Upper lobe of left lung (tissue), 4 donors: ENCODE results near the gene AHNAK.

Experiments
- EP300 ChIP-seq, 4 donors: sonication (generic); formaldehyde crosslinking; IDR thresholded peaks; one replicate each; pipeline ENCODE4 v1.5.1; 2017; ENCODE audit warnings: antibody characterized with exemption in 4 of 4, control low read depth in 2 of 4
- POLR2A ChIP-seq, 4 donors: fragments of 450-650 bp; IDR thresholded peaks; one replicate each; pipeline ENCODE4 v1.5.1; 2016 to 2017; ENCODE audit warnings: antibody characterized with exemption in 4 of 4, mild to moderate bottlenecking in 2 of 4
- POLR2AphosphoS5 ChIP-seq, 2 donors: sonication (generic); formaldehyde crosslinking; IDR thresholded peaks; one replicate each; pipeline ENCODE4 v1.5.1; 2017; ENCODE audit warnings: antibody characterized with exemption in 2 of 2
- TF ChIP-seq, protein P1 (sequence below), 6 experiments: fragments of 450-650 bp in 4 of 6; fragments of 200-600 bp in 2 of 6; sonication (generic) in 2 of 6; IDR thresholded peaks; one replicate each; pipeline ENCODE4 v1.5.1; 2016 to 2019; ENCODE audit warnings: antibody characterized with exemption in 6 of 6

DNA sequence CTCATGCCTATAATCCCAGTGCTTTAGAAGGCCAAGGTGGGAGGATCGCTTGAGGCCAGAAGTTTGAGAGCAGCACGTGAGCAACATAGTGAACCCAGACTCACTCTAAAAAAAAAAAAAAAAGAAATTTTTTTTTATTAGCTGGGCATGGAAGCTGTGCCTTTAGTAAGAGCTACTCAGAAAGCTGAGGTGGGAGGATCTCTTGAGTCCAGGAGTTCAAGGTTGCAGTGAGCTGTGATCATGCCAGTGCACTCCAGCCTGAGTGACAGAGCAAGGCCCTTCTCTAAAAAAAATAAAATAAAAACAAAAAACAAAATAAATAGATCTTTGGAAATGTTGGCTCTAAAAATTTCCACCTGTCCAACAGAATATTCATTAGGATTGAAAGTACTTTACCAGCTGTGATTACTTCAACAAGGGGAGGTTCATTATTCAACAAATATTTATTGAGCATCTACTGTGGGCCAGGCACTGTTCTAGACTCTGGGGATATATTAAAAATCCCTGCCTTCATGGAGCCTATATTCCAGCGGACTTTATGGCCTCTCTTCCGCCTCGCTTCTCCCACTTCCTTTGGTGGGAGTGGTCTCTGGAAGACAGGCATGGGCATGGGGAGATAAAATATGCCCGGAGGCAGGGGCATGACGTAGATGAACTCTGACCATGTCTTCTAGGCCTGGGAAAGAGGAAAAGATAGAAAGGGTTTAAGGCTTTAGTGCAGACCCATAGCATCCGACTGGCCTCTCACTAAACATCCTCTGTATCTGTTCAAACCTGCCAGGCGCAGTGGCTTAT is 47.9 kb downstream of the AHNAK start:
- TF ChIP-seq POLR2A (IDR thresholded peaks at IDR 0.05) (no peak), EP300 (IDR thresholded peaks at IDR 0.05) (no peak), POLR2AphosphoS5 (IDR thresholded peaks at IDR 0.05) (no peak)
- TF ChIP-seq, protein P1, sequence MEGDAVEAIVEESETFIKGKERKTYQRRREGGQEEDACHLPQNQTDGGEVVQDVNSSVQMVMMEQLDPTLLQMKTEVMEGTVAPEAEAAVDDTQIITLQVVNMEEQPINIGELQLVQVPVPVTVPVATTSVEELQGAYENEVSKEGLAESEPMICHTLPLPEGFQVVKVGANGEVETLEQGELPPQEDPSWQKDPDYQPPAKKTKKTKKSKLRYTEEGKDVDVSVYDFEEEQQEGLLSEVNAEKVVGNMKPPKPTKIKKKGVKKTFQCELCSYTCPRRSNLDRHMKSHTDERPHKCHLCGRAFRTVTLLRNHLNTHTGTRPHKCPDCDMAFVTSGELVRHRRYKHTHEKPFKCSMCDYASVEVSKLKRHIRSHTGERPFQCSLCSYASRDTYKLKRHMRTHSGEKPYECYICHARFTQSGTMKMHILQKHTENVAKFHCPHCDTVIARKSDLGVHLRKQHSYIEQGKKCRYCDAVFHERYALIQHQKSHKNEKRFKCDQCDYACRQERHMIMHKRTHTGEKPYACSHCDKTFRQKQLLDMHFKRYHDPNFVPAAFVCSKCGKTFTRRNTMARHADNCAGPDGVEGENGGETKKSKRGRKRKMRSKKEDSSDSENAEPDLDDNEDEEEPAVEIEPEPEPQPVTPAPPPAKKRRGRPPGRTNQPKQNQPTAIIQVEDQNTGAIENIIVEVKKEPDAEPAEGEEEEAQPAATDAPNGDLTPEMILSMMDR (IDR thresholded peaks at IDR 0.05): no peak
